GM19467 (cell line): ENCODE measurements around the gene RERE.

Experiments
- ATAC-seq: cut with Tn5 transposase; IDR thresholded peaks from one replicate; pipeline ENCODE4 v1.9.1; 2021; ENCODE audit warnings: mild to moderate bottlenecking, moderate library complexity; ENCODE audit not compliant: unreplicated experiment

RERE gene

DNA sequence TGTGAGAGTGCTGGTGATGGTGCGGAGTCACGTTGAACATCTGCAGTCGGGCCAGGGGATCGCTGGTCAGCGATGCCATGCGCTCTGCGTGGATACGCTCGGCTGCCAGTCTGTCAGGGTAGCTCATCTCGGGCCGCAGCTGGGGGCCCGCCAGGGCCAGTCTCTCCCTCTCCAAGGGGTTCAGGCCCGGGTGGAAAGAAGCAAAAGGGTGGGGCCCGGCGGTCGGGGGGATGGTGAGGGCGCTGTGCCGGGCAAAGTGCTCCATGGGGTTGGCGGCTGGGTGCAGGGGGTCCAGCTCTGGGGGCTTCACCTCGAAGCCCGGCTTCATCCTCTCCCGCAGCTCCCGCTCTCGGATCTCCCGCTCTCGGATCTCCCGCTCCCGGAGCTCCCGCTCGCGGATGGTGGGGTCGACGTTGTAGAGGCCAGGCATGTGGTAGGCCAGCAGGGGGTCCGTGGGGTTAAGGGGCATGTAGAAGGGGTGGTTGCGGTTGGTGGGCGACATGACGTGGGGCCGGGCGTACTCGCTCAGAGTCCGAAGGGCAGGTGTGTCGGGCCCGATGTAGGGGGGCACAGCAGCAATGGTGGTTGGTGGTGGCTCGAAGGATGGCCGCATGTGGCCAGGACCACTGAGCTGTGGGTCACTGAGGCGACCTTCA lies 459.1 kb downstream of the RERE start:
- ATAC-seq: no peak

GRCh38 chr1:8357329-8358101 lies 459.9 kb downstream of the RERE start:
- no peak for ATAC-seq

GRCh38 chr1:8356256-8357209 lies 460.9 kb downstream of the RERE start:
- ATAC-seq: no peak

- no peak for ATAC-seq
Measured at GRCh38 chr1:8355439-8356255, 461.8 kb downstream of the RERE start.

GRCh38 chr1:8354038-8354437 lies 463.4 kb downstream of the RERE start:
- no peak for ATAC-seq

GRCh38 chr1:8352886-8353785 lies 464.3 kb downstream of the RERE start:
- ATAC-seq: no peak

GRCh38 chr1:8352471-8352845 lies 465.0 kb downstream of the RERE start:
- ATAC-seq: no peak

- ATAC-seq: no peak
Measured at GRCh38 chr1:8351693-8352470, 465.6 kb downstream of the RERE start.

DNA sequence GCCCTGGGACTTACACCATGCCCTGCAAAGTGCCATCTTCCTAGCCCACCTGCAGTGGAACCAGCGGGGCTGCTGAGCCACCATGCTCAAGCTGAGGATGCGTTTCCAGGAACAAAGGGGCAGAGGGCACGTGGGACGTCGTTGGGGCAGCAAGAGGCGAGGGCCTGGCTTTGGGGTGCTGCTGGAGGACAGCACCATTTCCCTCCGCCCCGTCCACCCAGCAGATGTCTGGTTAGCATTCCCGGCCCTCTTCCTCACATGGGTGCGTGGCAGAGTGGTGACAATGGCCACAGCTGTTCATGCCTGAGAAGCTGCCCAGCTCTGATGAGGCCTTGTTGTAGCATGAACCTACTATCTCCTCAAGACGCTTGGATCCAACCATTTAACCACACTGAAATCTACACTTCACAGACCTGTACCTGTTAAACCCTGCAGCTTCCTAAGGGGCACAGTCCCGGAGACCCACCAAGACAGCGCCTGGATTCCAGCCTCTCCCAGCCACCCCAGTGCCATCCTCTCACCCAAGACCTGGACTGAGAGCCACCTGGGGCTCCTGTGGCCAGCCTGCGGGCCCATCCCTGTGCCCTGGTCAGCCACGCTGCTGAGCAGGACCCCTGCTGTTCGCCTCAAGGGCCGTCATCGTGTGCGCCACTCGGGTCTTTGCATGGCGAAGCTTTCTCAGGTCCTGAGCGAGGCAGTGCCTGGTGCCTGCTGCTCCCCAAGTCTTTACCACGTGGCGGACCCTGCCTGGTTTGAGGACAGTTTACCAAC lies 466.3 kb downstream of the RERE start:
- ATAC-seq: no peak

GRCh38 chr1:8349961-8350360 lies 467.5 kb downstream of the RERE start:
- ATAC-seq: no peak

- no peak for ATAC-seq
Measured at GRCh38 chr1:8349473-8349865, 468.0 kb downstream of the RERE start.

DNA sequence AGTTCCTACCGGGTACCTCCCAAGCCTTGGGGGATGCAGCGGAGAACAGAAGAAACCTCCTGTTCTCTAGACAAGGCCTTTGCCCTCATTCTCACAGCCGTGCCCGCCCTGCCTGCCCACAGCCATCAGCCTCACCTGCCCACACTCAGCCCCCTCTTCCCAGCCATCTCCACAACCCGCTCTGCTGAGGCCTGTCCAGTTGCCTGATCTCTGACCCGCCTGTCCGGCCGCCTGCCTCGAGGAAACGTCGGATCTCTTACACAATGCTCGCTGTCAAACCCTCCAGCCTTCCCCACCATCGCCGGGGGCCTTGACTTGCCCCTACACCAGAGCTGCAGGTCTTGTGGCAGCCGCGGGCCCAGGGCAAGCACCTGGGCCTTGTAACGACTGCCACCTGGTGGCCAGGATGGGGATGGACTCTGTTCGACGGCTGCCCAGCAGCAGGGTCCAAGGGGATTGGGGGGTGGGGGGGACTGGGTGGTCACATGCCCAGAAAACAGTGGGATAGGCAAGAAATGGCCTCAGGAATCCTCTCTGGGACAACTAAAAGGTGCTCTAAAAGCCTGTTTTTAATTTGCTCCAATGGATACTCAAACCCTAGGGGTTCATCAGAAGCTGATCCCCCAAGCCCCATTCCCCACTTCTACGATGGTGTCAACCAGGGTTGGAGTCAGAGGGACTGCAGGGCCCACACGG lies 468.5 kb downstream of the RERE start:
- ATAC-seq: no peak

GRCh38 chr1:8348047-8348776 lies 469.2 kb downstream of the RERE start:
- ATAC-seq: no peak

- no peak for ATAC-seq
Measured at GRCh38 chr1:8347635-8348034, 469.8 kb downstream of the RERE start.

DNA sequence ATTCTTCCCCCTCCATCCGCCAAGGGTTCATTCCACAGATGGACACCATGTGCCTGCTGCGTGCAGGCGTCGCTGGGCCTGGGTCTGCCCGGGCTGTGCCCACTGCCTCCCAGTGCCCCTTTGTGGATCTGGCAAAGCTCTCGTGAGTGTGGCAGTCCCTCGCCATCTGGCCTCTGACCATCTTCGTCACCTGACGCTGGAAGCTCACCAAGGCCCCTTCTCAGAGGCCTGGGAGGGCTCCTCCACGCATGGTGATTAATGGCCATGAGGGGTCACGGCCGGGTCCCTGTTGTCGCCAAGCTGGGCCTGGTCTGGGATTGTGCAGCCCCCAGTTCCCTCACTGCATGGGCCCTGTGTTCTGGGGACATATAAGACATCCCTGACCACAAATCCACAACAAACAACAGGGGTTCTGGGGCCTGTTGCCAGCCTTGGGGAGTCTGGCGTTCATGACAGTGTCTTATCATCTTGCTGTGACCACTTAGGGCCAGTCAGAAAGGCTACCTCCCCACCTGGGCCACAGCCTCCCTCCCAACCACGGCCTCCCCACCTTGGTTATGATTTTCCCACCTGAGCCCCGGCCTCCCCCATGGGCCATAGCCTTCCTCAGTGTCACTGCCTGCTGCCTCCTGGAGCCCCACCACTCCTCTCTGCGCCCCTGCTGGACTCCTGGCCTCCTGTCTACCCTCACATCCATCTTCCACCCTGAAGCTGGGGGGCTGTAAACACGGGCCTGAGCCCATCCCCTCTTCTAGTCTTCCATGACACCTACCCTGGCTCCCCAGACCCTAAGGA lies 471.6 kb downstream of the RERE start:
- no peak for ATAC-seq

- ATAC-seq: no peak
Measured at GRCh38 chr1:8344893-8345507, 472.4 kb downstream of the RERE start.
